HuH-7.5 (cell line): Measurements from ENCODE around the gene KANSL1.

ENCODE experiments used
- DNase-seq: peaks from one replicate; pipeline ENCODE4 v3.0.0; 2011; ENCODE audit warnings: low spot score

The KANSL1 gene

DNA sequence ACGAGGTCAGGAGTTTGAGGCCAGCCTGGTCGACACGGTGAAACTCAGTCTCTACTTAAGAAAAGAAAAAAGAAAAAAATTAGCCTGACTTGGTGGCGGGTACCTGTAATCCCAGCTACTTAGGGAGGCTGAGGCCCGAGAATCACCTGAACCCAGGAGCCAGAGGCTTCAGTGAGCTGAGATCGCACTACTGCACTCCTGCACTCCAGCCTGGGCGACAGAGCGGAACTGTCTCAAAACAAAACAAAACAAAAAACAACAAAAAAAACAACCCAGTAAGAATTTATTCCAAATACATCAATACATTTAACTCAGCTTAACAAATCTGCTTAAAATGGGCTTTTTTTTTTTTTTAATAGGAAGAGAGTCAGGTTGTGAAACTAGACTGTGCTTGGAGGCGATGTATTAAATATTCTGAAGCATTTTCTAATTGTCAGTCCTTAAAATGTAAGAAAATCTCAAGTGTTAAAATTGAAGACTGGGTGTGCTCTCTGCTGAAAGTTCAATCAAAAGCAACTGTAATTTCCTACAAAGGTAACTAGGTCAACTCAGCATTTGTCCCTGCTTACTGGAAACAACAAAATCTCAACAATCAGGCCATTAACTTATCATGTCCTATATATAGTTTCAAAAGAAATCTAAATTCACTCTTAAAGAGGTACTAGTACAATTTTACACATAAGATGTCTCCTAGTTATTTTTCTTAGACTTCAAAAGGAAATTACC is 23.2 kb downstream of the KANSL1 start:
- DNase-seq = no peak

DNA sequence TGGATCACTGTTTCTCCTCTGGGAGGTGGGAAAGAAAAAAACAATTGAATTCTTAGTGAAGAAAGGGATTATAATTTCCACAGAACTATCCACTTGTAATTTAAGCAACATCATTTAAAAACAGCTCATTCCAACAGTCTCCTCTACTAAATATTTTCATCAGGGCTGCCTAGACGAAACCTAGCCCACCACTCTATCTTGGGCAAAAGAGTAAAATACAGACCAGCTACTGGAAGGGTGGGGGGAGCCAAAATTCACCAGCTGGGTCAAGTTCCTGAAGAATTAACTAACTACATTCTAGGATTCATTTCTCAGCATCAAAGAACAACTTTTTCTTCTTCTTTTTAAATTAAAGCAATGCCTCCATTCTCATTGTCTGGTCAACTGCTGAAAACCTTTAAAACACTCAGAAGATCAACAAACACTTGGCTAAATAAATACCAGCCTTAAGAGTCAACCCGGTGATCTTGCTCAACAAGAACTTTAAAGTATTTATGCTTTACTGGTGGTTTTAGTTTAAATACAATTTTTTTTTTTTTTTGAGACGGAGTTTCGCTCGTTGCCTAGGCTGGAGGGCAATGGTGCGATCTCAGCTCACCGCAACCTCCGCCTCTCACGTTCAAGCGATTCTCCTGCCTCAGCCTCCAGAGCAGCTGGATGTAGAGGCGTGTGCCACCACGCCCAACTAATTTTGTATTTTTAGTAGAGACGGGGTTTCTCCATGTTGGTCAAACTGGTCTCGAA is 25.2 kb downstream of the KANSL1 start:
- DNase-seq = no peak

DNA sequence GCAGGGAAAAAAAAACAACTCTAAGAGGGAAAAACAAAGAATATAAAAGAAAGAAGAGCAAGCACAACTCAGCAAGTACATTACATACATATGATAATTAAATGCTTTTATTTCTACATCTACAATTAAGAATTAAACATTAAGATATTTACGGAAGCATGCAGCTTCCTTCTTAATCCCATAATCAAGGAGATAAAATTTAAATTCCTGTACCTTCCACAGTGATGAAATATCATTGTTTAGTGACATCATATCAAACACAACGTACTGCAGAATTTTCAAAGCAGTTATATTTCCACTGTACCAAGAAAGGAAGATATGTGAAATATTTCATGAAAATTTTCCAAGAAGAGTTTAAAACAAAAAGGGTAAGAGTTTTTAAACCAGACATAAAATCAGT is 26.0 kb downstream of the KANSL1 start:
- DNase-seq = no peak

DNA sequence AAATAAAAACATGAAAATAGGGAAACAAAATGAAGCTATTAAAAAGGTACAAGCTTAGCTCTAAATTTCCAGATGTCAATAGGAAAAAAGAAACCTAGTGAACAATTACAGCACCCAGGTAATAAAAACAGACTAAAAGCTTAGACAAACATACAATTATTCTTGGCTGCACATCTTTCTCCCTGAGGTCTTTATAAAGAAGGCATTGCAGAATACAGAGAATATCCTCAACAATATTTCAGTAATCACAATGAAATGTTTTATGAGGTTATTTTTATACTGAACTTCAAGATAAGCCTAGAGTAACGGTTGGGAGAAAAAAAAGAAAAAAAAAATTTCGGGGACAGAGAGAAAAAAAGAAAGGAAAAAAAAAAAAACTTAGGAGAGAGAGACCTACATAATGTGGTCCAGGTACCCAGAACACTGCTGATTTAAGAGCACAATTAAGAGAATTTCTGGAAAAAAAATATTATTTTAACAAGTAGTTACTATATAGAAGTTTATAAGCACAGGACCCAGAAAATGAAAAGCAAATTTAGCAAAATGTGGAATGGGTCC is 26.5 kb downstream of the KANSL1 start:
- DNase-seq = no peak

DNA sequence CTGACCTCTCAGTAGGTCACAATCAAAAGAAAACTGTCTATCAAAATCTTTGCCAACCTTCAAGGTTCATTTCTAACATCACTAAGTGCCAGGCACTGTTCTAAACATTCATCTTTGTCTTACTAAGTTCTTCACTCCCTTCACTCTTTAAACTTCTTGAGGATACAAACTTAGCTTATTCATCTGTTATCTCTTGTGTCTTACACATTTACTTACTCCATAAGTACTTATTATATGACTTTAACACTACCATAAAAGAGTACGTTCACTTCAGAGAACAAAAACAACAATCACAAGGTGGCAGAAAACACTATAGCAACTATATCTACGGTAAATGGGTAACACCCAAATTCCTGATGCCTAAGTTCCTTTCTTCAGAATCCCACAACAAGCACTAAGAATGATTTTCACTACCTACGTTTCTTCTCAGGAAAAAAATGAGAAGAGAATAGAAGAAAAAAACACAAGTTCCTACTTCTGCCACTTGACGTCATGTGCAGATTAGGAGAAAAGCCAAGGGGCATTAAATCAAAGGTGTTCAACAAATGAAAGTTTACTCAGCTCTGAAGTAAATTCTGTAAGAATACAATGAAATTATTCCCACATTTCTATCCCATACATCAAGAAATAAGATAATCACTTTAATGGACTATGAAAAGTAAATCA is 29.2 kb downstream of the KANSL1 start:
- no peak for DNase-seq

DNA sequence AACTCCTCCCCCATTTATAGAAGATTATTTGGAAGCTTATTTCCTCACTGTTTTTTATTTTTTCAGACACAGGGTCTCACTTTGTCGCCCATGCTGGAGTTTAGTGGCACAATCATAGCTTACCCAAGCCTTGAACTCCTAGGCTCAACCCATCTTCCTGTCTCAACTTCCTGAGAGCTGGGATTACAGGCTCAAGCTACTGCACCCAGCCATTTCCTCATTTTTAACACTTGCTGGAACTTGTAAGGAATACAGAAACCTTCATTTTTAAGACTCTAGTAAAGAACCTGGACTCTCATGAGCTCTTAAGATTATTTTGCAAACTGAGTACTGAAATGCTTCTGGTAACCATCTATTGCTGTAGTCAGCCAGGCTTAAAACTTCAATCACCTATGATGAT is 29.9 kb downstream of the KANSL1 start:
- no peak for DNase-seq

DNA sequence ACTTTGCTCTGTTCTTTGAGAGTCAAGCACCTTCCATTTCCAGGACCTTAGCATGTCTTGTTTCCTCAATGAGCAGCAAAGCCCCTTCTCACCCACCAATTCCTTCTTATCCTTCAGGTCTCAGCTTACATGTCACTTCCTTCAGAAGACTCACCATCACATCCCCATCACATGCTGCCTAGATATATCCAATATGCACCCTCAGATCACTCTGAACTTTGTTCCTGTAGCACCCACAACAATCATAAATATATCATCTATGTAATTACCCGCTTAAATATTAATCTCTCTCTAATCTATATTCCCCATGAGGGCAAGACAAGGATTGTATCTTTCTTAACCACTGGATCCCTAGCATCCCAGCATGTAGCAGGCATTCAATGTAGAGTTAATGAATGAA is 30.4 kb downstream of the KANSL1 start:
- no peak for DNase-seq

DNA sequence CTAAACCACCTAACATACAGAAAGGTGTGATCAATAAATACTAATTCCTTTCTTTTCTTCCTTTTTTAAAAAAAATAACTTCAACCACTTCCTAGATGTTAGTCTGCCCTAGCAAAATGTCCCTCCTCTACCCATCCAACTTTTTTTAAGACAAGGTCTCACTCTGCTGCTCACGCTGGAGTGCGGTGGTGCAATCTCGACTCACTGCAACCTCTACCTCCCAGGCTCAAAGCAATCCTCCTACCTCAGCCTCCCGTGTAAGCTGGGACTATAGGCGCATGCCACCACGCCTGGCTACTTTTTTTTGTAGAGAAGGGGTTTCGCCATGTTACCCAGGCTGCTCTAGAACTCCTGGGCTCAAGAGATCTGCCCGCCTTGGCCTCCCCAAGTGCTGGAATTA is 33.1 kb downstream of the KANSL1 start:
- no peak for DNase-seq

DNA sequence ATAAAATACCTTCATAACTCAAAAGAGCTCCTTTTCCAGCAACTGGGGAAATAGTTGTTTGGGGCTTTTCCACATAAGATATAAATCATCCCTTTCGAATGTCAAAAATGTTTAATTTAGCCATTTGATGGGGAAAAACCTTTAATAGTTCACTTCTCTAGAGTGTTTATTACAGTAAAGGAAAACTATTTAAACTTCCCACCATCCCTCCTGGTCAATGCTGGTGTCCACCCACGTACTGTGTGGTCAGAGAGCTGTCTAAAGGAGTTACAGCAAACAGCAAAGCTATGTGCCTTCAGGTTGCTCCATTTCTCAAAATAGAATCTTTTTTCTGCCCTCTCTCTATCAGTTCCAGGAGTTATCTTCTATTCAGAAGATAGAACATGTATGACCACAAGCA is 33.5 kb downstream of the KANSL1 start:
- no peak for DNase-seq

DNA sequence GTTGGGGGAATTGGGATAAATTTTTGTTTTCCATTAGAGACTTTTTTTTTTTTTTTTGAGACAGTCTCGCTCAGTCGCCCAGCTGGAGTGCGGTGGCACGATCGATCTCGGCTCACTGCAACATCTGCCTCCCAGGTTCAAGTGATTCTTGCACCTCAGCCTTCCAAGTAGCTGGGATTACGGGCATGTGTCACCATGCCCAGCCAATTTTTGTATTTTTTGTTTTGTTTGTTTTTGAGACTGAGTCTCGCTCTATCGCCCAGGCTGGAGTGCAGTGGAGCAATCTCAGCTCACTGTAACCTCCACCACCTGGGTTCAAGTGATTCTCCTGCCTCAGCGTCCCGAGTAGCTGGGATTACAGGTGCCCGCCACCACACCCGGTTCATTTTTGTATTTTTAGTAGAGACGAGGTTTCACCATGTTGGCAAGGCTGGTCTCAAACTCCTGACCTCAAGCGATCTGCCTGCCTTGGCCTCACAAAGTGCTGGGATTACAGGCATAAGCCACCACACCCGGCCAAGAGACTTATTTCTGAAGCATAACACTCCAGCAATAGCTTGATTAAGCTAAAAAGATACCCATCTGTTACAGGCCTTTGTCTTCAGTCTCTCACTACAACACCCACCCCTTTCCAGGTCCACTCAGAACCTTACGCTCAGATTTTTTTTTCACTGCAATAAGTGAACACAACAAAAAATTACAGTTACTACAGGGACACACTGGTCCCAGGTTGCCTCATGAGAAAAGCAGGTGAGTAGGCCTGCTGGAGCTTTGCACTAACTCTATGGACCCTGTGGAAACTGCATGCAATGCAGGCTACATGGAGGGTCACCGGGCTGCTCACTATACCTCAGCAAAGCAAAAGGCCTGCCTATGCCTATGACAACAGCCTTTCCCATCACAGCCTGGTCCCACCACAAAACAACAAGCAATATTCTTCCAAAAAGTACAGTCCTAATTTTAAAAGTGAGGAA is 34.6 kb downstream of the KANSL1 start:
- DNase-seq = no peak

DNA sequence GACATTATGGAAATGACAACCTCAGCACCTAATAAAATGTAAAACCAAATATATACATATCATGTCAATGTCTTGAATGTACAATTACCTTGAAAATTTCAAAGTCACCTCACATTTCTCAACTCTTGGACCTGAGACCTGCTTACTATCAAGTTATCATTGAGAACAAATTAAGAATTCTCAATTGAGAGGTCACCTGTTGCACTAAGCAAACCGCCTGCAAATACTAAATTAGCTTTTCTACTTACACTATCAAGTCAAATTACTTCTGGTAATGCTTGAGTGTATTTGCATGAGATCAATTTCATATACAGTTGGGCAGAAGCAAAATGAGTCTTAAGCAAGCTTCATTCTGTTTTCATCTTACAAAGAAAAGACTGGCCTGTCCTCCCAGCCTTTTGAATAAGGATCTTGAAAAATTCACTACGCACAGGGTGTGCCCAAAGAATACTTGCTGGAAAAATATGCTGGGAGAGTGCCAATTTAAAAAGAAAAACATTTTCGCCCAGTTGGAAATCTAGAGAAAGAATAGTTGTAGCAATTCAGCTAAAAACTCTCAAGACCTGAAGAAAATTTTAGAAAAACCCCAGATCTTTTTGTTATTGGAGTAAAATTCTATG is 35.7 kb downstream of the KANSL1 start:
- DNase-seq = no peak

DNA sequence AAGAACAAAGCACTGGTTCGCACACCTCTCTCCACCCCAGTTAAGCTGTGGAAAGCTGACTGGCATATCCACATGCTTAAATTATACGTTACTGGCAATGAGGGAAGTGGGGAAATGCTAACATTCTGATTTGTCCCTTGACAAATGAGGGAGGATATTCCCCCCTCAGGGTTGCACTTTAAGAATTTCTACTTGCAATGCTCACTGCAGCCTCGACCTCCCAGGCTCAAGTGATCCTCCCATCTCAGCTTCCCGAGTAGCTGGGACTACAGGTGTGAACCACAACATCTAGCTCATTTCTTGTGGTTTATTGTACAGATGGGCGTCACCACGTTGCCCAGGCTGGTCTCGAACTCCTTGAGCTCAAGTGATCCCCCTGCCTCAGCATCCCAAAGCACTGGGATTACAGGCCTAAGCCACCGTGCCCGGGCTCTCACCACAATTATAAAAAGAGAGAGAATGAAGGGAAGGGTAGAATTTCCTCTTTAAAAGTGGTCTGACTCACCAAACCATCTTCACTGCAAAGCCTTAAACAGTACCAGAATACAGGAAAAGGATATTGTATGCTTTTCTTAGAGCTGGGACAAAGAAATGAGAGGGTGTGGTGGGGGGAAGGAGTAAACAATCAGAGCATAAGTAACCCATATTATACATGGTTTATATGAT is 38.9 kb downstream of the KANSL1 start:
- DNase-seq = no peak

DNA sequence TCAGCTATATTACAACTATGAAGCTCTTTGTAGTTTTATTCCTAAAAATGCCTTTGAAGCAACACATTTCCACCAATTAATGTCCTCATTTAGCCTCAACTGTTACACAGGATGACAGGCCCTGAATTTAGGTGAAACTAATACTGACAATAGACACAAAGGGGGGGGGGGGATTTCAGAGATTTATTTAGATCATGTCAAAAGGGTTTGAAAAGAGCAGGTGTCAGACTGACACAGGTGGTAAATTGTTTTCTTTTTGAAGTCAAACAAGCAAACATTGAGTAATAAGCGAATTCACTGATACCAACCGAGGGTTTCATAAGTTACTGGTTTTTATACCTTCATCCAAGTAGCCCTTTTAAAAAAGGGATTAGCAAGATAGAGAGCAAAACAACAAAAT is 40.8 kb downstream of the KANSL1 start:
- DNase-seq = no peak

DNA sequence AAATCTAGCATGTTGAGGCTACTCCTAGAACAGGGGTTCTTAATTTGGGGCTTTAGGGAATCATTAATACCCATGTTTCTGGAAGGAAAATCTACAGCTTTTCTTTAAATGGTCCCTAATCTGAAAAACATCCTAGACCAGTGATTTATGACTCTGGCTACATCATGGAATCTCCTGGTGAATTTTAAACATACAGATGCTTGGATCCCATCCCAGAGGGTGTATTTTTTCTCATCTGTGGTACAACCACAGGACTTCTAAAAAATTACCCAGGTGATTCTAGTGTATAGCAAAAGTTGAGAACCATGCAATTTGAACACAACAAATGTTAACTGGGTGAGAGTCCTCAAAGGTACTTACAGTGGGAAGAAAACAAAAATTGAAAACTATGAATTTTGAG is 41.5 kb downstream of the KANSL1 start:
- no peak for DNase-seq

DNA sequence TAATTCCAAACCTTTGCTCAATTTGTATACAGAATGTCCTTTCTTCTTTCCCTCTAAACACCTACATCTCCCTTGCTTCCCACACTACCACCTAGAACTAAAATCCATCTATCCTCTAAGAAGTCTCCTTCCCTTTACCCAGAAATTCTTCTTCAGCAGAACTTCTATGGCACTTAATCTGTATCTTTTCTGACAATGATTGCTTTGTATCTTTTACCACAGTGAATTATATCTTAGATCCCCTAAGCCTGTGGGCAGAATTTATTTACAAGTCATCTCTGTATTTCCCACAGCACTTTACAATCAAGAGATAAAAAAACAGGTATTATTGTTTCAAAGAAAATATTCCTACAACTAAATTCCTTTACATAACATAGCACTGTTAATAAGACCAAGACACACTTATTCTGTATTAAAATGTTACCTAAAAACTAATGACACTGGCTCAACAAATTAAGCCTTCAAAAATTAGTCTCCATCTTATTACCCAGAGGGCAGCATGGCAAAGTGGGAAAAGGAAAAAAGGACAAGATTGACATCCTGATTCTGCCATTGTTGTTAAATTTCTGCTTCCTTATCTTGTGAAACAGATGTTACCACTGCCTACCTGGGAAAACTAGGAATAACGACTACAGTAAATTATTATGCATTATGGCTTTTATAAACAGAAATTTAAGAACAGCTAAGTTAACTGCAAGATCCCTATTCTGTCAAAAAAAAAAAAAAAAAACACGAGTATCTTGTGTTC is 42.8 kb downstream of the KANSL1 start:
- DNase-seq = no peak

DNA sequence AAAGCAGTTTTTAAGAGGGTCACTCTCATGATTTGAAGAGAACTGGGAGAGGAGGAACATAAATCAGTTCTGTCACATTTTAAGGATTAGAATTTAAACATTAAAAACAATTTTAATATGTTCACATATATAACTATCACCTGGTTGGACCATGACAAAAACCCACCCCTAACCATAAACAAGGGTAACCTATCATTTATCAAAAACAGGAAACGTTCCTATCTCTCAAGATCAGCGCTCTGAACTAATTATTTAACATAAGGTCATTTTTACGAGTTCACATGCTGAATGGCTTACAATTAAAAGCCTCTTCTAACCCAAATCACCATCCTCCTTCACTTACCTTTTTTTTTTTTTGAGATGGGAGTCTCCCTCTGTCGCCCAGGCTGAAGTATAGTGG is 45.0 kb downstream of the KANSL1 start:
- DNase-seq = no peak

DNA sequence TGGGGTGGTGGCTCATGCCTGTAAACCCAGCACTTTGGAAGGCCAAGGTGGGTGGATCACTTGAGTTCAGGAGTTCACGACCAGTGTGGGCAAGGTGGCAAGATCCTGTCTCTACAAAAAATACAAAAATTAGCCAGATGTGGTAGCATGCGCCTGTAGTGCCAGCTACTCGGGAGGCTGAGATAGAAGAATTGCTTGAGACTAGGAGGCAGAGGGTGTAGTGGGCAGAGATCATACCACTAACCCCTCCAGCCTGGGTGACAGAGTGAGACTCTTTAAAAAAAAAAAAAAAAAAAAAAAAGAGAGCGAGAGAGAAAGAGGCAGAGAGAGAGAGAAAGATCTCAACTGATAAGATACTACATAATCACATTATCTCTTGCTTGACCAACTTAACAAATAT is 45.9 kb downstream of the KANSL1 start:
- no peak for DNase-seq

DNA sequence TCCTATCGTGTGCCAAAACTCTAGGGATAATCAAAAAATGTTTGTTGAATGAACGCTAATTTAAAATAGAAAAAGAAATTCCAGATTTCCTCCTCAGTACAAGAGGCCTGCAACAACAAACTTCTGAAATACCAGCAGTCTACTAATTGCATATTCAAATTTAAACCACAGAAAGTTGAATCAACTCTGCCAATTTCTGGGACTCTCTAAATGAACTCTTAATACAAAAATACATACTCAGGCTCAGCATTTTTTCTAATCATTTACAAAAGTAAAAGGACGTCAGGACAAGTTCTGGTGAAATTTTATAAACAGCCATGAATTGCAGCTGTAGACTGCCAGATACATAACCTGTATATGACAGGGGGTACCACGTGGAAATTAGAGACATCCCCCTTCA is 49.0 kb downstream of the KANSL1 start:
- DNase-seq = no peak

DNA sequence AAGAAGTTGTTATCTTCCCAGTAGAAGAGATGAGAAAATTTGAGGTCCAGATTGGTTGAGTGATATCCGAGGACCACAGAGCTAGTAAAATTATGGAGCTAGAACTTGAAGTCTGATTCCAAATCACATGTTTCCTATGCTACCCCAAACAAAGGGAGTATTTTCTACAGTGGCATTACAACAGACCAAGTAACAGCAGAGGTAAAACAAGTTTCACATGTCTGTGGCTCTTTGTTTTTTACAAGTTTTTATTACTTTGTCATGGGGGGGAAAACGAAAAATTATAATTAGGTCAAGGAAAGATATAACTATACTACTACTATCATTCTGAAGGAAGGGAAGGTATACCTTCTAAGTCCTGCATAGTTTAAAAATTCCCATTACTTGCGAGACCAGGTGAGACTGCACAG is 49.4 kb downstream of the KANSL1 start:
- DNase-seq = no peak

DNA sequence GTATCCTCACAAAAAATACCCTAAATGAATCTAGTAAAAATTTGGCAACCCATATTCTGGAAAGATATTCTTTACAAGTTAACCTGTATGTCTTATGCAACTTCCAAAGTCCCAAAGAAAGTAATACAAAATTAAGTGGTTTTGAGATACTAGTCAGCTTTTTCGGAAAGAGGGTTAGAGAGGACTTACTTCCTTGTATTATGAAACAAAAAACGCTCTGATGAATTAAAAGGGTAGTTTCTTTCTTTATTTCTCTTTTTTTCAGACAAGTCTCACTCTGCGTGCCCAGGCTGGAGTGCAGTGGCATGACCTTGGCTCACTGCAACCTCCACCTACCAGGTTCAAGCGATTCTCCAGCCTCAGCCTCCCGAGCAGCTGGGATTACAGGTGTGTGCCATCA is 51.6 kb downstream of the KANSL1 start:
- DNase-seq = no peak
